Peyer's patch (tissue), 4 donors: ENCODE data around the gene SSH2.

ENCODE experiments used
- CTCF ChIP-seq, 6 experiments: fragments of 450-650 bp in 4 of 6; fragments of 200-600 bp in 2 of 6; sonication (generic) in 1 of 6; IDR thresholded peaks; one replicate each; pipeline ENCODE4 v1.5.1; 2017 to 2019; ENCODE audit warnings: antibody characterized with exemption in 6 of 6, mild to moderate bottlenecking in 3 of 6, moderate library complexity in 1 of 6
- POLR2A ChIP-seq, 2 donors: fragments of 450-650 bp; IDR thresholded peaks; one replicate each; pipeline ENCODE4 v1.5.1; 2017; ENCODE audit warnings: antibody characterized with exemption in 2 of 2, mild to moderate bottlenecking in 2 of 2, moderate library complexity in 2 of 2

- no peak for TF ChIP-seq CTCF (IDR thresholded peaks at IDR 0.05)
- no peak for TF ChIP-seq POLR2A (IDR thresholded peaks at IDR 0.05)
These were observed 42.2 kb upstream of the SSH2 start for GRCh38 chr17:29972277-29972676.
